Body of pancreas (tissue), 4 donors: Measurements from ENCODE around the gene ZDHHC21. TPM values are rescaled to one million over a fixed set of nuclear protein-coding genes. Genes with fewer than 3 reads are reported as not detected.

Source experiments
- ATAC-seq: fragments of 150-250 bp; one replicate; pipeline ENCODE4 v1.9.1; 2016
- DNase-seq, 4 donors: peaks; one replicate each; pipeline ENCODE4 v3.0.0-alpha.2; 2019
- H3K27ac ChIP-seq, 4 donors: fragments of 200-600 bp; sonication (generic); 1 replicate in 3 of 4; 2 replicates in 1 of 4; pipeline versions ENCODE4 v1.5.1 to v1.6.1; 2016 to 2019; ENCODE audit warnings: mild to moderate bottlenecking in 1 of 4, mixed read lengths in 1 of 4, moderate library complexity in 1 of 4
- H3K27me3 ChIP-seq, 2 donors: fragments of 200-600 bp; sonication (generic); one replicate each; pipeline ENCODE4 v1.6.0; 2016; ENCODE audit warnings: mild to moderate bottlenecking in 1 of 2
- H3K36me3 ChIP-seq, 2 donors: fragments of 200-600 bp; sonication (generic); replicated peaks in 1 of 2; 2 replicates each; pipeline ENCODE4 v1.5.1; 2016; ENCODE audit warnings: low read depth in 2 of 2; ENCODE audit not compliant: insufficient read depth in 1 of 2
- H3K4me1 ChIP-seq: fragments of 200-600 bp; sonication (generic); one replicate; pipeline ENCODE4 v1.6.0; 2016
- H3K4me3 ChIP-seq, 2 donors: fragments of 200-600 bp; sonication (generic); 1 replicate in 1 of 2; 2 replicates in 1 of 2; pipeline ENCODE4 v1.5.1; 2016 to 2019
- H3K9me3 ChIP-seq, 3 donors: fragments of 200-600 bp; sonication (generic); 1 replicate in 2 of 3; 2 replicates in 1 of 3; pipeline ENCODE4 v1.5.1; 2016
- POLR2A ChIP-seq, 3 donors: fragments of 450-650 bp; IDR thresholded peaks; one replicate each; pipeline ENCODE4 v1.6.1; 2016; ENCODE audit warnings: antibody characterized with exemption in 3 of 3, mild to moderate bottlenecking in 2 of 3
- WGBS, 2 donors: methylation state at CpG; one replicate each; pipeline ENCODE4 v1.1.5; 2017; 5-methylcytosine and 5-hydroxymethylcytosine counted together
- intact Hi-C: fragments of 100-400 bp; cut with DNase I; formaldehyde crosslinking; loops from one replicate; pipeline ENCODE4 v1.15.1; 2023
- total RNA-seq, 2 donors: library from RNA; depleted of rRNA; stranded (reverse); fragments of >200 nt; gene quantifications; one replicate each; pipeline ENCODE4 v1.1.0, GENCODE V29; 2016
- TF ChIP-seq, protein P1 (sequence below), 7 experiments: fragments of 450-650 bp in 4 of 7; fragments of 200-600 bp in 3 of 7; sonication (generic) in 3 of 7; IDR thresholded peaks; one replicate each; pipeline ENCODE4 v1.5.1; 2016 to 2019; ENCODE audit warnings: antibody characterized with exemption in 7 of 7

Gene ZDHHC21
- total RNA-seq, 2 donors from 2014 or later = 9.6 to 67.6 TPM

DNA sequence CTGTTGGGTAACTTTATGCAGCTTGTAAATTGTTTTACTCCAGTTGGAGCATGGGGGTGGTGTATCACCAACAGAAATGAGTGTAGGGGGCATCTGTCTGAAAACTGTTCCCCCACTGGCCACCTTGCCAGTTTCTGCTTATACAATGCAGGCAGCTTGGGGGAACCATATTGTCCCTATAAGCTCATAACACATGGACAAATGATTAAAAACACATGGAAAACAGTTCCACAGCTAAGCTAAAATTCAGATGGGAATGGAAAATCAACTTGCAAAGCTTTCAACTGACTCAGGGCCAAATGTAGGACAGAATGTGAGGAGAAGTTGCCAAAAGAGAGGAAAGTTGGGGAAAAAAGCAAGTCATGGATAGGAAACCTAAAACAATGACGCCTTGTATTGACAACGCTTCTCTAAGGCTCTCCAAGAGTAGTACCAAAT is 37.2 kb upstream of the ZDHHC21 start:
- intact Hi-C loops = no loop called here
- no peak overlapping the region for H3K4me3 ChIP-seq
- no peaks in the 10 kb centered on the region for H3K4me1 ChIP-seq
- H3K36me3 ChIP-seq = no peaks in the 10 kb centered on the region
- no peaks in the 10 kb centered on the region for H3K27me3 ChIP-seq
- H3K27ac ChIP-seq = no peak overlapping the region
- WGBS, 2 donors = 91 to 98% methylated on average over 2 of the region's 2 CpGs
- ATAC-seq = no peak
- no peak for TF ChIP-seq POLR2A (IDR thresholded peaks at IDR 0.05)
- TF ChIP-seq, protein P1, sequence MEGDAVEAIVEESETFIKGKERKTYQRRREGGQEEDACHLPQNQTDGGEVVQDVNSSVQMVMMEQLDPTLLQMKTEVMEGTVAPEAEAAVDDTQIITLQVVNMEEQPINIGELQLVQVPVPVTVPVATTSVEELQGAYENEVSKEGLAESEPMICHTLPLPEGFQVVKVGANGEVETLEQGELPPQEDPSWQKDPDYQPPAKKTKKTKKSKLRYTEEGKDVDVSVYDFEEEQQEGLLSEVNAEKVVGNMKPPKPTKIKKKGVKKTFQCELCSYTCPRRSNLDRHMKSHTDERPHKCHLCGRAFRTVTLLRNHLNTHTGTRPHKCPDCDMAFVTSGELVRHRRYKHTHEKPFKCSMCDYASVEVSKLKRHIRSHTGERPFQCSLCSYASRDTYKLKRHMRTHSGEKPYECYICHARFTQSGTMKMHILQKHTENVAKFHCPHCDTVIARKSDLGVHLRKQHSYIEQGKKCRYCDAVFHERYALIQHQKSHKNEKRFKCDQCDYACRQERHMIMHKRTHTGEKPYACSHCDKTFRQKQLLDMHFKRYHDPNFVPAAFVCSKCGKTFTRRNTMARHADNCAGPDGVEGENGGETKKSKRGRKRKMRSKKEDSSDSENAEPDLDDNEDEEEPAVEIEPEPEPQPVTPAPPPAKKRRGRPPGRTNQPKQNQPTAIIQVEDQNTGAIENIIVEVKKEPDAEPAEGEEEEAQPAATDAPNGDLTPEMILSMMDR (IDR thresholded peaks at IDR 0.05) = no peak
- no peak for DNase-seq
- H3K9me3 ChIP-seq = no peaks in the 10 kb centered on the region

DNA sequence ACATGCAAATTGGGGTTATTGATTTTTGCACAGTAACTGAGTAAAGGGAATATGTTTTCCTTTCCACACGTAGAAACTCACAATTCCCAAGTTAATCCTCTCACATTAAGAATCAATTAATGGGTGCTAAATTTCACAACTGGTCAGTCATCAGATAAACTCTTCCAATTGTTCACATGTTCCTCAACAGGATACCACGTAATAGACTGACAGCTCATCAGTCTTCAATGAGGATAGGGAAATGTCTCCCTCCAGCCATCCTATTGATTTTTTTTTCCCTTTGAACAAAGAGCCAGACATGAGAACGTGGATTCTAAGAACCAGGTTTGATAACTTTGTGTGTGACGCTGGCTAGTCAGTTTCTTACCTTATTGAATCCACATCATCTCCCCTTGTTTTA is 30.1 kb upstream of the ZDHHC21 start:
- 32 to 38% methylated on average over 4 of the region's 4 CpGs for WGBS, 2 donors
- ATAC-seq (no peak), DNase-seq (no peak)
- Histone ChIP-seq H3K27ac (no peak overlapping the region), H3K4me3 (no peak overlapping the region), H3K27me3 (no peaks in the 10 kb centered on the region), H3K9me3 (no peaks in the 10 kb centered on the region), H3K4me1 (no peaks in the 10 kb centered on the region), H3K36me3 (no peaks in the 10 kb centered on the region)
- no peak for TF ChIP-seq POLR2A (IDR thresholded peaks at IDR 0.05)
- TF ChIP-seq, protein P1 (IDR thresholded peaks at IDR 0.05) = no peak
- intact Hi-C loops = no loop called here

DNA sequence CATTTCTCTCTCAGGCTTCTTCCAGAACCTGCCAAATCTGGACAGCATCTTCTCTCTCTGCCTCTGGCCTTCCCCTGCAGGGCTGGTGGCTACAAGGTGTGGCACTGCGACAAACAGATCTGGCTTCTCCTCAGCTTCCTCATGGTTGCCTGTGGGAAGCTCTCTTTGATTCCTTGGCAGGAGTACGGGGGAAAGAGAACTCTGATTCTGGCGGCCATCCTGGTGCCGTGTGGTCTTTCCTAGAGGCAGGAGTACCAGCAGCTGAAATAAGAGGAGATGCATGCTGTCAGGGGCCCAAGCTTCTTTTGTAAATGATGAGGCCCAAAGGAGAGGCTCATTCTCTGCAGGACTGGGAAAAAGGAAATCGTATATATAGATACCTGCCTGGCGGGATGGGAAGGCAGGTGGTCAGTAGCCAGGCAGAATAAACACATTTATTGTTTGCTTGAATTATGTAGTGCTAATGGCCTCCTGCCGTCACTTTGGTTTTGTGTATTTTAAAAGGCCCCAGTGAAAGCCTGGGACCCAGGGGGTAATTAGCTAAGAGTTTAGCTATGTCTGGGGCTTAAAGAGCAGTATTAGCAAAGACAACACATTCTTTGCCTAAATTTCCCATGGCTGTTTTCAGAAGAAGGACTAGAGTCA is 29.3 kb upstream of the ZDHHC21 start, which contains the start of gene CER1:
CER1 (minus strand) TSS at position 343 of the 645 bp plus-strand sequence; CDS start at position 282, 61 bp downstream.
- intact Hi-C loops = no loop called here
- Histone ChIP-seq H3K4me3 (no peak within 1 kb of the TSS), H3K9me3 (no peaks in the 10 kb centered on the region), H3K36me3 (no peaks in the 10 kb centered on the region), H3K27me3 (no peaks in the 10 kb centered on the region), H3K4me1 (no peaks in the 10 kb centered on the region), H3K27ac (no peak within 1 kb of the TSS)
- WGBS, 2 donors = 49 to 57% methylated on average over 7 of the region's 7 CpGs
- ATAC-seq (no peak), DNase-seq (no peak)
- TF ChIP-seq POLR2A (IDR thresholded peaks at IDR 0.05) = no peak
- TF ChIP-seq, protein P1 (IDR thresholded peaks at IDR 0.05) = no peak

GRCh38 chr9:14719231-14719923 is 26.1 kb upstream of the ZDHHC21 start:
- Histone ChIP-seq H3K27me3 (no peaks in the 10 kb centered on the region), H3K9me3 (no peaks in the 10 kb centered on the region), H3K36me3 (no peaks in the 10 kb centered on the region), H3K27ac (no peak overlapping the region), H3K4me3 (no peak overlapping the region), H3K4me1 (no peaks in the 10 kb centered on the region)
- DNase-seq = no peak
- no peak for ATAC-seq
- 74 to 75% methylated on average over 8 of the region's 8 CpGs for WGBS, 2 donors
- TF ChIP-seq POLR2A (IDR thresholded peaks at IDR 0.05) = no peak
- TF ChIP-seq, protein P1 (IDR thresholded peaks at IDR 0.05) = no peak
- intact Hi-C loops = no loop called here
